BE2C (cell line): ENCODE measurements around the gene MEGF10.
"Not testable (repeated sequence)": the region's sequence is repeated elsewhere in the genome, so short reads cannot be mapped to it uniquely, and the experiment has no call there.

Experiments used
- DNase-seq: peaks from one replicate; pipeline ENCODE4 v3.0.0-alpha.2; 2020
- H3K27me3 ChIP-seq: fragments of 250-450 bp; sonication (Bioruptor Pico); 2 replicates; pipeline ENCODE4 v1.5.1; 2020; ENCODE audit warnings: mild to moderate bottlenecking
- H3K36me3 ChIP-seq: fragments of 250-450 bp; sonication (Bioruptor Pico); 2 replicates; pipeline ENCODE4 v1.5.1; 2020; ENCODE audit warnings: mild to moderate bottlenecking
- H3K4me1 ChIP-seq: fragments of 250-450 bp; sonication (Bioruptor Pico); 2 replicates; pipeline ENCODE4 v1.5.1; 2020
- H3K4me3 ChIP-seq: 2 replicates; pipeline ENCODE4 v1.5.1; 2011; ENCODE audit warnings: low read depth, low read length
- H3K9me3 ChIP-seq: fragments of 250-450 bp; sonication (Bioruptor Pico); 2 replicates; pipeline ENCODE4 v1.5.1; 2020
- CTCF ChIP-seq: IDR thresholded peaks from 2 replicates; pipeline ENCODE4 v1.5.1; 2012; ENCODE audit warnings: mild to moderate bottlenecking, low read depth, low read length

The MEGF10 gene

GRCh38 chr5:127305493-127305892, 14.9 kb downstream of the MEGF10 start:
- no peaks in the 10 kb centered on the region for H3K4me1 ChIP-seq
- TF ChIP-seq CTCF = no peak
- H3K4me3 ChIP-seq = no peak overlapping the region
- H3K9me3 ChIP-seq = no peaks in the 10 kb centered on the region
- H3K36me3 ChIP-seq = no peaks in the 10 kb centered on the region
- peaks cover 8% of the 10 kb centered on the region for H3K27me3 ChIP-seq
- no peak for DNase-seq

- Histone ChIP-seq H3K9me3 (no peaks in the 10 kb centered on the region), H3K27me3 (peaks cover 13% of the 10 kb centered on the region)
- no peak for TF ChIP-seq CTCF
Measured at GRCh38 chr5:127306036-127306435, 15.4 kb downstream of the MEGF10 start.

GRCh38 chr5:127306647-127307046, 16.1 kb downstream of the MEGF10 start:
- no peaks in the 10 kb centered on the region for H3K4me1 ChIP-seq
- peaks cover 18% of the 10 kb centered on the region for H3K27me3 ChIP-seq
- DNase-seq = no peak
- no peak for TF ChIP-seq CTCF
- no peaks in the 10 kb centered on the region for H3K36me3 ChIP-seq
- no peaks in the 10 kb centered on the region for H3K9me3 ChIP-seq
- H3K4me3 ChIP-seq = no peak overlapping the region

More at GRCh38 chr5:127306036-127306435, 15.4 kb downstream of the MEGF10 start:
- H3K4me1 ChIP-seq = no peaks in the 10 kb centered on the region
- H3K36me3 ChIP-seq = no peaks in the 10 kb centered on the region
- H3K4me3 ChIP-seq = no peak overlapping the region
- DNase-seq = no peak

GRCh38 chr5:127307868-127308267, 17.3 kb downstream of the MEGF10 start:
- no peak for DNase-seq
- TF ChIP-seq CTCF = no peak
- Histone ChIP-seq H3K4me3 (no peak overlapping the region), H3K9me3 (no peaks in the 10 kb centered on the region), H3K4me1 (no peaks in the 10 kb centered on the region), H3K27me3 (peaks cover 18% of the 10 kb centered on the region), H3K36me3 (no peaks in the 10 kb centered on the region)

GRCh38 chr5:127308325-127308724, 17.7 kb downstream of the MEGF10 start:
- not testable (repeated sequence) for H3K4me3 ChIP-seq, H3K9me3 ChIP-seq, DNase-seq, H3K4me1 ChIP-seq, H3K36me3 ChIP-seq
- peaks cover 18% of the 10 kb centered on the region for H3K27me3 ChIP-seq

GRCh38 chr5:127308945-127309344, 18.3 kb downstream of the MEGF10 start:
- Histone ChIP-seq H3K27me3 (peaks cover 18% of the 10 kb centered on the region), H3K4me3 (no peak overlapping the region), H3K4me1 (no peaks in the 10 kb centered on the region), H3K9me3 (no peaks in the 10 kb centered on the region), H3K36me3 (no peaks in the 10 kb centered on the region)
- TF ChIP-seq CTCF = no peak
- DNase-seq = no peak

- Histone ChIP-seq H3K4me1 (no peaks in the 10 kb centered on the region), H3K27me3 (peaks cover 18% of the 10 kb centered on the region), H3K4me3 (no peak overlapping the region), H3K36me3 (no peaks in the 10 kb centered on the region), H3K9me3 (no peaks in the 10 kb centered on the region)
- no peak for TF ChIP-seq CTCF
- no peak for DNase-seq
Measured at GRCh38 chr5:127311349-127311748, 20.8 kb downstream of the MEGF10 start.
